ENCODE data around the gene TRIO.

Gene TRIO

DNA sequence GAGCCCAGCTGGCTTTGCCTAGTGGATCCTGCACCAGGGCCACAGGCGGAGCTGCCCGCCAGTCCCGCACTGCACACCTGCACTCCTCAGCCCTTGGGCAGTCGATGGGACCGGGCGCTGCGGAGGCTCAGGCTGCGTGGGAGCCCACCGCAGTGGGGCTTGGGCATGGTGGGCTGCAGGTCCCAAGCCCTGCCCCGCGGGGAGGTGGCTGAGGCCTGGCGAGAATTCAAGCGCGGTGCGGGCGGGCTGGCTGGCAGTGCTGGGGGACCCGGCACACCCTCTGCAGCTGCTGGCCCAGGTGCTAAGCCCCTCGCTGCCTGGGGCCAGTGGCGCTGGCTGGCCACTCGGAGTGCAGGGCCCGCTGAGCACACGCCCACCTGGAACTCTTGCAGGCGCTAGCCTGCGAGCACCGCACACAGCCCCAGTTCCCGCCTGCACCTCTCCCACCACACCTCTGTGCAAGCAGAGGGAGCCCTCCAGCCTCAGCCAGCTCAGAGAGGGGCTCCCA, 312.7 kb downstream of the TRIO start:
- no peaks in the 10 kb centered on the region for H3F3A ChIP-seq (ENCODE audit: control insufficient read depth, insufficient read depth)
- 0 out of 2 replicates have a peak, but pooled peaks cover 6% of the 10 kb centered on the region for H3K36me3 ChIP-seq (ENCODE audit: control insufficient read depth, low read length)
- H3K4me2 ChIP-seq (ENCODE audit: low read length): no peak overlapping the region
- no peaks in the 10 kb centered on the region for H3K4me1 ChIP-seq (ENCODE audit: control insufficient read depth, low read length)
- no peak overlapping the region for H3K4me3 ChIP-seq (ENCODE audit: low read length)
- TF ChIP-seq, protein P1, sequence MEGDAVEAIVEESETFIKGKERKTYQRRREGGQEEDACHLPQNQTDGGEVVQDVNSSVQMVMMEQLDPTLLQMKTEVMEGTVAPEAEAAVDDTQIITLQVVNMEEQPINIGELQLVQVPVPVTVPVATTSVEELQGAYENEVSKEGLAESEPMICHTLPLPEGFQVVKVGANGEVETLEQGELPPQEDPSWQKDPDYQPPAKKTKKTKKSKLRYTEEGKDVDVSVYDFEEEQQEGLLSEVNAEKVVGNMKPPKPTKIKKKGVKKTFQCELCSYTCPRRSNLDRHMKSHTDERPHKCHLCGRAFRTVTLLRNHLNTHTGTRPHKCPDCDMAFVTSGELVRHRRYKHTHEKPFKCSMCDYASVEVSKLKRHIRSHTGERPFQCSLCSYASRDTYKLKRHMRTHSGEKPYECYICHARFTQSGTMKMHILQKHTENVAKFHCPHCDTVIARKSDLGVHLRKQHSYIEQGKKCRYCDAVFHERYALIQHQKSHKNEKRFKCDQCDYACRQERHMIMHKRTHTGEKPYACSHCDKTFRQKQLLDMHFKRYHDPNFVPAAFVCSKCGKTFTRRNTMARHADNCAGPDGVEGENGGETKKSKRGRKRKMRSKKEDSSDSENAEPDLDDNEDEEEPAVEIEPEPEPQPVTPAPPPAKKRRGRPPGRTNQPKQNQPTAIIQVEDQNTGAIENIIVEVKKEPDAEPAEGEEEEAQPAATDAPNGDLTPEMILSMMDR (IDR thresholded peaks at IDR 0.05; ENCODE audit: low read depth, low read length, poor library complexity, severe bottlenecking): no peak
- no peak for TF ChIP-seq EZH2phosphoT487 (IDR thresholded peaks at IDR 0.05; ENCODE audit: borderline replicate concordance, low read length)
- H3K79me2 ChIP-seq (ENCODE audit: control insufficient read depth, low read length): no peaks in the 10 kb centered on the region
- peaks cover 8% of the 10 kb centered on the region; the same call in 1 of the 2 replicates for H3K9me3 ChIP-seq (ENCODE audit: control insufficient read depth, insufficient read depth, low read length)
- no peaks in the 10 kb centered on the region for H3K9me2 ChIP-seq (replicated peaks; ENCODE audit: control insufficient read depth, low read length)
- H3K27me3 ChIP-seq (ENCODE audit: control insufficient read depth, low read length): no peaks in the 10 kb centered on the region
- no peaks in the 10 kb centered on the region for H4K20me1 ChIP-seq (ENCODE audit: control insufficient read depth, insufficient read depth, low read depth, low read length)
- H3K27ac ChIP-seq (ENCODE audit: low read depth, low read length): no peak overlapping the region

DNA sequence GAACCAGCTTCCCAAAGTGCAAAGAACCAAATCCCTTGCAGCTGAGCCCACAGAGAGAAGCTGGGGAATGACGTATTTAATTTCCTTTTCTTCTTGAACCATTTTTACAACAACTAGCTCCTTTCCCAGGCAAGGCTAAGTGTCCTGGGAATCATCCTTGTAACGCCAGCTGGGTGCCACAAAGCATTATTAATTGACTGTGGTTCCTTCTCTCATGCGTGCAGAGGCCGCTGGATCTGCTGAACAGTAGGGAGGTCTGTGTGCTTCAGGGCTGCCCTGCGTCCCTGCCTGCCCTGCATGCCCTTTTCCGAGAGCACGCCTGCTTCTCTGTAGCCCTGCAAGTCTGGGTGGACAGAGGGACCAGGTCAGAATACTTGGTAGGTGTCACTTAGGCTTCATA, 314.3 kb downstream of the TRIO start:
- H3K27me3 ChIP-seq (ENCODE audit: control insufficient read depth, low read length): no peaks in the 10 kb centered on the region
- no peaks in the 10 kb centered on the region for H3K79me2 ChIP-seq (ENCODE audit: control insufficient read depth, low read length)
- no peaks in the 10 kb centered on the region for H4K20me1 ChIP-seq (ENCODE audit: control insufficient read depth, insufficient read depth, low read depth, low read length)
- H3K27ac ChIP-seq (ENCODE audit: low read depth, low read length): no peak overlapping the region
- H3F3A ChIP-seq (ENCODE audit: control insufficient read depth, insufficient read depth): no peaks in the 10 kb centered on the region
- no peak overlapping the region for H3K4me3 ChIP-seq (ENCODE audit: low read length)
- H3K9me2 ChIP-seq (replicated peaks; ENCODE audit: control insufficient read depth, low read length): no peaks in the 10 kb centered on the region
- TF ChIP-seq, protein P1 (IDR thresholded peaks at IDR 0.05; ENCODE audit: low read depth, low read length, poor library complexity, severe bottlenecking): no peak
- TF ChIP-seq EZH2phosphoT487 (IDR thresholded peaks at IDR 0.05; ENCODE audit: borderline replicate concordance, low read length): no peak
- H3K9me3 ChIP-seq (ENCODE audit: control insufficient read depth, insufficient read depth, low read length): peaks cover 8% of the 10 kb centered on the region; the same call in 1 of the 2 replicates
- peaks cover 12% of the 10 kb centered on the region for H3K36me3 ChIP-seq (ENCODE audit: control insufficient read depth, low read length)
- H3K4me2 ChIP-seq (ENCODE audit: low read length): no peak overlapping the region
- H3K4me1 ChIP-seq (ENCODE audit: control insufficient read depth, low read length): no peaks in the 10 kb centered on the region

DNA sequence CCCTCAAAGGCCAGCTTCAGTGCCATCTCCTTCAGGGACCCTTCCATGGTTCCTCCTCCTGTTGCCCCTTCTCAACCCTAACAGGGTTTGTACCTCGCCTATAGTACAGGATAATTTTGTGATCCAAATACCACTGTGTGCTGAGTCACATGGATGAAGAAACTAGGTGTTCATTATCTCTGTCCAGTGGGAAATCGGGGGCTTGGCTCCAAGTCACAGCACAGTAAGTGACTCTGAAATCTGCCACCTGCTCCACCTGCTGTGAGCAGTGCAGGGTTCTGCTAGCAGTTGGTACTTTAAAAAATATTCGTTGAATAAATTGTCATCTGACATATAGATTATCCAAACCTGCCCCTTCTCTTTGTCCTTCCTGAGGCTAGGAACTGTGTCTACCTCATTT, 315.3 kb downstream of the TRIO start:
- Histone ChIP-seq H3K9me3 (ENCODE audit: control insufficient read depth, insufficient read depth, low read length) (peaks cover 8% of the 10 kb centered on the region; the same call in 1 of the 2 replicates), H3K79me2 (ENCODE audit: control insufficient read depth, low read length) (no peaks in the 10 kb centered on the region), H3K4me2 (ENCODE audit: low read length) (no peak overlapping the region), H3K9me2 (replicated peaks; ENCODE audit: control insufficient read depth, low read length) (no peaks in the 10 kb centered on the region), H3F3A (ENCODE audit: control insufficient read depth, insufficient read depth) (no peaks in the 10 kb centered on the region), H3K27me3 (ENCODE audit: control insufficient read depth, low read length) (no peaks in the 10 kb centered on the region), H3K27ac (ENCODE audit: low read depth, low read length) (no peak overlapping the region), H3K4me1 (ENCODE audit: control insufficient read depth, low read length) (no peaks in the 10 kb centered on the region), H3K36me3 (ENCODE audit: control insufficient read depth, low read length) (peaks cover 15% of the 10 kb centered on the region), H4K20me1 (ENCODE audit: control insufficient read depth, insufficient read depth, low read depth, low read length) (no peaks in the 10 kb centered on the region), H3K4me3 (ENCODE audit: low read length) (no peak overlapping the region)
- TF ChIP-seq EZH2phosphoT487 (IDR thresholded peaks at IDR 0.05; ENCODE audit: borderline replicate concordance, low read length): no peak
- TF ChIP-seq, protein P1 (IDR thresholded peaks at IDR 0.05; ENCODE audit: low read depth, low read length, poor library complexity, severe bottlenecking): no peak
